Mucosa of rectum (tissue), 2 donors: ENCODE results near the gene BRD9.
"Not testable (repeated sequence)": the region's sequence is repeated elsewhere in the genome, so short reads cannot be mapped to it uniquely, and the experiment has no call there.

Experiments
- H3K27ac ChIP-seq, 2 donors: one replicate each; pipeline ENCODE4 v1.7.0; 2013; ENCODE audit warnings: inconsistent platforms in 2 of 2, low read depth in 2 of 2, low read length in 2 of 2
- H3K27me3 ChIP-seq, 2 donors: one replicate each; pipeline ENCODE4 v1.7.0; 2013; ENCODE audit warnings: low read length in 2 of 2; ENCODE audit not compliant: control insufficient read depth in 2 of 2, insufficient read depth in 2 of 2
- H3K36me3 ChIP-seq, 2 donors: one replicate each; pipeline ENCODE4 v1.7.0; 2013; ENCODE audit warnings: low read length in 2 of 2; ENCODE audit not compliant: control insufficient read depth in 2 of 2, insufficient read depth in 2 of 2
- H3K4me1 ChIP-seq, 2 donors: one replicate each; pipeline ENCODE4 v1.7.0; 2013; ENCODE audit warnings: low read length in 2 of 2, mild to moderate bottlenecking in 1 of 2; ENCODE audit not compliant: control insufficient read depth in 2 of 2, insufficient read depth in 2 of 2
- H3K4me3 ChIP-seq, 2 donors: one replicate each; pipeline ENCODE4 v1.7.0; 2013; ENCODE audit warnings: low read length in 2 of 2
- H3K9ac ChIP-seq, 2 donors: one replicate each; pipeline ENCODE4 v1.7.0; 2013; ENCODE audit warnings: low read length in 2 of 2, low read depth in 1 of 2, mild to moderate bottlenecking in 1 of 2
- H3K9me3 ChIP-seq, 2 donors: one replicate each; pipeline ENCODE4 v1.7.0; 2013; ENCODE audit warnings: low read length in 2 of 2; ENCODE audit not compliant: control insufficient read depth in 2 of 2
- donor health status: healthy.
- donor health status: Normal muscosa, but diverticular disease.

The BRD9 gene

DNA sequence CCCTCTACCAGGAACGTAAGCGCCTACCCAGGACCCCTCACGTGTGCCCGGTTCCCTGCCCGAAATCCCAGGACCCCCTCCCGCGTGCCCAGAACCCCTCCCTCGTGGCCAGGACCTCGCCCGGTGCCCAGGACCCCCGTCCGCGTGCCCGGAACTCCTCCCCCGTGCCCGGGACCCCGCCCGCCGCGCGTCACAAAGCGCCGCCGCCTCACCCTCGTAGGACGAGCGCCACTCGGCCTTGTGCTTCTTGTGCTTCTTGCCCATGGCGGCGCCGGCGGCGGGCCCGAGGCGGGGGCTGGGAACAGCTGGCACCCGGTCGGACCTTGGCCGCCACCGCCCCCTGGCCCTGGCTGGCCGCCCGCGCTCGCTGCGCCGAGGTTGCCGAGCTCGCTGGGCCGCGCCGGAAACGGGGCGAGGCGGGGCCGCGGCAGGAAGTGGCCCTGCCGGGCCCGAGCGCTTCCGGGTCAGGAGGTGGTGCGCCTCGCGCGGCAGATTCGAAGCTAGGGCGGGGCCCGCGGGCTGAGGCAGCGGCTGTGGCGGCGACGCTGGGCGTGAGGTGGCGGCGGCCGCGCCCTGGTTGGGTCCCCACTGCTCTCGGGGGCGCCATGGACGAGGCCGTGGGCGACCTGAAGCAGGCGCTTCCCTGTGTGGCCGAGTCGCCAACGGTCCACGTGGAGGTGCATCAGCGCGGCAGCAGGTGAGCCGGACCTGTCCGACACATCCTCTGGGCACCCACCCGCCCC is at the start of gene BRD9, which contains the start of gene TRIP13:
Gene BRD9 (minus strand): TSS at position 408 of the 743 bp plus-strand sequence. CDS start 144 bp downstream, at position 264.
Gene TRIP13 (plus strand): TSS at position 491 of the 743 bp plus-strand sequence. CDS start 115 bp downstream, at position 606.
- peak within 1 kb of the TSS; percentile 79 to 89 for H3K9ac ChIP-seq

GRCh38 chr5:940741-941140 is 48.1 kb upstream of the BRD9 start:
- not testable (repeated sequence) for H3K27me3 ChIP-seq, H3K9ac ChIP-seq, H3K9me3 ChIP-seq, H3K36me3 ChIP-seq, H3K4me1 ChIP-seq, H3K27ac ChIP-seq, H3K4me3 ChIP-seq

More for the DNA sequence above, at the start of gene BRD9, which contains the start of gene TRIP13:
- peak within 1 kb of the TSS; percentile 89 to 90 for H3K27ac ChIP-seq
- H3K4me1 ChIP-seq: peaks cover 12 to 14% of the 10 kb centered on the region in 2 donors
- peaks cover 27 to 29% of the 10 kb centered on the region in 2 donors for H3K36me3 ChIP-seq
- H3K4me3 ChIP-seq: peak within 1 kb of the TSS; percentile 84 to 93
- H3K27me3 ChIP-seq: no peaks in the 10 kb centered on the region
- H3K9me3 ChIP-seq: no peaks in the 10 kb centered on the region

DNA sequence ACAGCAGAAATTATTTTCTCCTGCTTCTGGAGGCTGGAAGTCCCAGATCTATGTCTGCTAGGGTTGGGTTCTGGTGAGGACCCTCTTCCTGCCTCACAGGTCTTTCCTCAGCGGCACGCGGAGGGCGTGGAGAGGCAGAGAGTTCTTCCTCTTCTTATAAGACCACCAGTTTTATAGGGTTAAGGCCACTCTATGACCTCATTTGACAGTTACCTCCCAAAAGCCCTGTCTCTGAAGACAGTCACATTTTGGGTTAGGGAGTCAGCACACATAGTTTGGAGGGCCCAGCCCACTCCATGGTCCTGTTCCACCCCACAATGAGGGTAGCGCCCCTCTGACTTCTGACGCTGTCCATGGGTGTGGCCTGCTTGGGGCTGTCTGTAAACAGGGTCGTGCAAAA is 46.8 kb upstream of the BRD9 start:
- Histone ChIP-seq H3K27me3 (peaks cover under 1 to 3% of the 10 kb centered on the region in 2 donors), H3K9me3 (no peaks in the 10 kb centered on the region), H3K4me3 (no peak overlapping the region), H3K36me3 (no peaks in the 10 kb centered on the region), H3K27ac (no peak overlapping the region), H3K4me1 (no peaks in the 10 kb centered on the region), H3K9ac (no peak overlapping the region)

DNA sequence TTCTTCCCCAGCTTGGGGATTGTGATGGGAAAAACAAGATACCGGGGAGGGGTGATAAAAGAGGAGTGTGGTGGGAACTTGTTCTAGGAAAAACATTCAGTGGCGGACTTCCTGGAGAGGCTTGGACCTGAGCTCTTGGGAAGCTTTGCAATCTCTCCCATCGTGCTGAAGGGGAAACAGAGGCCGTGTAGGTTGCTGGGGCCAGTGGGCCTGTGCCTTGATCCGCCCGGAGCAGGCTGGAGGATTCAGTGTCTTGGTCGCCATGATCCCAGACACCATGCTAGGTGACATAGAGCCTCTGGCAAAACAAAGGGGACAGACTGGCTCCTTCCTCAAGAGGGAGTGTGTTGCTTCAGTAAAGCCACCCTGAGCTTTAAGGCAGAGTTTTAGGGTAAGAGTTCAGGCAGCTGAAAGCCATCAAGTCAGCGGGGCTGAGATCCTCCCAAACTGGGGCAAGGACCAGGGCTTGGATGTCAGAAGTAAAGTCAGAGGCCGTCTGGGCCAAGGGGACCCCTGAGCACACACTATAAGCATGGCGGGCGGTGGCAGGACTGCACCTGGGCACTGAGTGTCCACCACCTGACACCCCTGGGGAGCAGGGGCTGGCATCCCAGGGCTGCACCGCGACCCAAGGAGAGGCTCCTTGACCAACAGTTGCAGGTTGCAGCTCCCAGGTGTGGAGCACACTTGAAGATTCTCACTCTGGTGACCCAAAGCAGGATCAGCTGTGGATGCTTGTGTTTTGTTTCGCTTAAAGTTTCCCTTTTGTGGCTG is 44.7 kb upstream of the BRD9 start:
- Histone ChIP-seq H3K4me1 (no peaks in the 10 kb centered on the region), H3K9ac (no peak overlapping the region), H3K27me3 (peaks cover 0 to 3% of the 10 kb centered on the region in 2 donors), H3K27ac (no peak overlapping the region), H3K36me3 (no peaks in the 10 kb centered on the region), H3K9me3 (no peaks in the 10 kb centered on the region), H3K4me3 (no peak overlapping the region)

DNA sequence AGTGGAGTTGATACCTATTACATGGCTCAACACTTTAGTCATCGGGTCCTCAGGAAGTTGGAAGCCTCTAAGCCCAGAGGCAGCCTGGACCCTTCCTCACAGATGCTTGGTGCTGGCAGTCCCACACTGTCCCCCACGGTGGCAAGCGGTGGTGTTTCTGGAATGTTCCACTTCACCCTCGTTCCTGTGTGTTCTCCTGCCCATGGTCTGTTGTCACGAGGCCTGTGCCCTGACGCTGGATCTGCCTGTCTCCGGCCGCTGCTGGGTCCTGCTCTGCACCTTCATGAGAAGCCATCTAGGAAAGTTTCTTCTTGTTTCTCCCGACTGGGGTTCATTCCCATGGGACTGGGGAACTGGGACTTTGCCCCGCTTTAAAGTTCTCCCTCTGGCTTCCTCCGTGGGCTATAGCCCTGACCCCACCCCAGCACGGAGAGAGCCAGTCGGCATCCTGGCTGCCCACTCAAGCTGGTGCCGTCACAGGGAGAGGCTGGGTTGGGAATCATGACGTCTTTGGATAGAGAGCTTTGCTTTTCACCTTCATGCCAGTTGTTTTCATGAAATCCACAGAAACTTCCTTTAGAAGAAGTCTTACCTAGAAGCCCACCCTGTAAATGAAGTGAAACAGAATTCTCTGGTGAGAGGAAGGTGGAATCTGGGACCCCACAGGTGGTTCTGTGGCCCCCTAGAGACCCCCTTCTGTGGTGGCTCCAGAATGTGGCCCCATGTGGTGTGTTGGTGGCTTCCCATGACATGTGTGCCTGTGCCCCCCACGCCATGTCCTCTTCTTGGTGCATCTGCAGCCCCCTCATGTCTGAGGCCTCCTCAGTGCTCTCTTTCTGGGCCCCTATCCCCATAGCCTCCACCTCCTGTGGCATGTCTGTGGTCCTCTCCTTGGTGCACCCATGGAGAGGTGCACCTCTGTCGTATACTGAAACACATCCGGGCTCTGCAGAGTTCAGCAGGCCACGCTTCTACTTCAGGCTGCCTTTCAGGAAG is 43.8 kb upstream of the BRD9 start:
- Histone ChIP-seq H3K27me3 (peaks cover 0 to 3% of the 10 kb centered on the region in 2 donors), H3K4me3 (no peak overlapping the region), H3K9me3 (no peaks in the 10 kb centered on the region), H3K4me1 (no peaks in the 10 kb centered on the region), H3K9ac (no peak overlapping the region), H3K27ac (no peak overlapping the region), H3K36me3 (no peaks in the 10 kb centered on the region)

- no peaks in the 10 kb centered on the region for H3K36me3 ChIP-seq
- H3K27ac ChIP-seq: no peak overlapping the region
- peaks cover 0 to 3% of the 10 kb centered on the region in 2 donors for H3K27me3 ChIP-seq
- H3K9me3 ChIP-seq: no peaks in the 10 kb centered on the region
- H3K9ac ChIP-seq: no peak overlapping the region
- H3K4me1 ChIP-seq: peaks cover 0 to 5% of the 10 kb centered on the region in 2 donors
- H3K4me3 ChIP-seq: no peak overlapping the region
Measured at GRCh38 chr5:935510-936084, 43.0 kb upstream of the BRD9 start.

GRCh38 chr5:934381-934967 is 41.9 kb upstream of the BRD9 start:
- H3K27me3 ChIP-seq, H3K9ac ChIP-seq, H3K9me3 ChIP-seq, H3K4me3 ChIP-seq, H3K36me3 ChIP-seq, H3K27ac ChIP-seq, H3K4me1 ChIP-seq: not testable (repeated sequence)

DNA sequence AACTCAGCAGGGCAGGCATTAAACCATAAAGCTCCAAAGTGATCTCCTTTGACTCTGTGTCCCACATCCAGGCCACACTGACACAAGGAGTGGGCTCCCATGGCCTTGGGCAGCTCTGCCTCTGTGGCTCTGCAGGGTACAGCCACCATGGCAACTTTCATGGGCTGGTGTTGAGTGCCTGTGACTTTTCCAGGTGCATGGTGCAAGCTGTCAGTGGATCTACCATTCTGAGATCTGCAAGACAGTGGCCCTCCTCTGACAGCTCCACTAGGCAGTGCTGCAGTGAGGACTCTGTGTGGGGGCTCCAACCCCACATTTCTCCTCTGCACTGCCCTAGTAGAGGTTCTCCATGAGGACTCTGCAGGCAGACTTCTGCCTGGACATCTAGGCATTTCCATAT is 41.4 kb upstream of the BRD9 start:
- H3K27me3 ChIP-seq, H3K27ac ChIP-seq, H3K9ac ChIP-seq, H3K36me3 ChIP-seq, H3K9me3 ChIP-seq, H3K4me1 ChIP-seq, H3K4me3 ChIP-seq: not testable (repeated sequence)

DNA sequence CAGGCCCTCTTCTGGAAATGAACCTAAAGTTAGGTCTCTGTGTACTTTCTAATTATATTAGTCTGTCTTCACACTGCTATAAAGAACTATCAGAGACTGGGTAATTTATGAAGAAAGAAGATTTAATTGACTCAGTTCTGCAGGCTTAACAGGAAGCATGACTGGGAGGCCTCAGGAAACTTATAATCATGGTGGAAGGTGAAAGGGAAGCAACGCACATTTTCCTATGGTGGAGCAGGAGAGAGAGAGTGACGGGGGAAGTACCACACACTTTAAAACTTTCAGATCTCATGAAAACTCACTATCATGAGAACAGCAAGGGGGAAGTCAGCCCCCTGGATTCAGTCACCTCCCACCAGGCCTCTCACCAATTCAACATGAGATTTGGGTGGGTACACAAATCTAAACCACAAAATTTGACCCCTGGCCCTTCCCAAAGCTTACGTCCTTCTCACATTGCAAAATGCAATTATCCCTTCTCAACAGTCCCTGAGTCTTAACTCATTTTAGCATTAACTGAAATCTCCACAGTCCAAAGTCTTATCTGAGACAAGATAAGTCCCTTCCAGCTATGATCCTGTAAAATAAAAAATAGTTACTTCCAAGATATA is 40.8 kb upstream of the BRD9 start:
- Histone ChIP-seq H3K27me3 (no peaks in the 10 kb centered on the region), H3K4me3 (no peak overlapping the region), H3K27ac (no peak overlapping the region), H3K36me3 (no peaks in the 10 kb centered on the region), H3K9ac (no peak overlapping the region), H3K4me1 (peaks cover 0 to 6% of the 10 kb centered on the region in 2 donors), H3K9me3 (no peaks in the 10 kb centered on the region)
